HG03469 (cell line): ENCODE results near the gene NEURL3.
"Not testable (repeated sequence)": the region's sequence is repeated elsewhere in the genome, so short reads cannot be mapped to it uniquely, and the experiment has no call there.

ENCODE experiments used
- ATAC-seq: cut with Tn5 transposase; IDR thresholded peaks from one replicate; pipeline ENCODE4 v1.9.1; 2021; ENCODE audit warnings: mild to moderate bottlenecking, moderate library complexity, moderate number of reproducible peaks; ENCODE audit not compliant: unreplicated experiment

Gene NEURL3

DNA sequence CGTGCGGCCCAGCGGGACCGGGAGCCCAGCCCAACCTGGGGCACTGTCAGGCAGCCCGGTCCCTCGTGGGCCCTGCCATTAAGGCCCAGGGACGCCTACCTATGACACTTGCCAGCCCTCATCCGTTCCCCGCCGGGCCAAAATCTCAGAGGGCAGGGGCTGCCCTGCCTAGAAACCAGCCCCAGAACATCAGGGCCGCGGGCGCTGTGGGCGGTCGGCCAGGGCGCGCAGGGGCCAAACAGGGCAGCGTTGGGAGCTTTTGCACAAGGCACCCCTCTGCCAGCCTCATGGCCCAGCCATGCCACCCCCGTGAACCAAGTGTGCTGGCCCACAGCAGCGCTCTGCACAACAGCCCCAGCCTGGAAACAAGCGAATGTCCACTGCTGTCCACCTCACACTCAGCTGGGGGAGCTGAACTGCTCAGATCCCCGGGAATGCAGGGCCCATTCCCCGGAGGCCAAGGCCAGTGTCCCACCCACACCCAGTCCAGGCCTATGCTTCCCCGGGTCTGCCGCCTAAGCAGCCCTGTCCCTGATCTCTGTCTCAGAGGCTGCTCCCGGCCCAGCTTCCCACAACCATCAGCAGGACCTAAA lies 3.5 kb upstream of the NEURL3 start:
- ATAC-seq, result no peak

DNA sequence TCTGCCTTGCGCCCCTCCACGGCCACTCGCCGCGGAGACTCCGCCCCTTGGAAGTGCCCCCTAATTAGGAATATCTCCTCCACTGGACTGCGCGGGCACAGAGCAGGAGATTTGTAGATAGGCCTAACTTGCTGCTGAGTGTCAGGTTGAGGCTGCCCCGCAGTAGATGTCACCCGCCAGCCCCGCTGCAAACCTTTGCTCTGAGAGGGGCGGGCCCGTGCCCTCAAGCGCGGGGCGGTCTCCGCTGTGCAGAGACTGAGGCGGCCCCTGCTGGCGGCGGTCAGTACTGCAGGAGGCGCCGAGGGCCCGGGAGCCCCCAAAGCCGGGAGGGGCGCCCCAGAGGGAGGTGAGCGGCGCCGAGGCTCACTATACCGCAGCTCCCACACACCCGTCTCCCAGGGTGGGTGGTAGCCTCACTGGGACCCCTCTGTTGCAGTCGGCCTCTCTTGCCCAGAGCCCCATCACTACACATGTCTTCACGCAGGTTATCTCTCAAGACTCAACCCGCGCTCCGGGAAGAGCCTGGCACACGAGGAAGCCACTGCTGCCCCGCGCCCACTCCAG lies 2.9 kb upstream of the NEURL3 start:
- peak; percentile 32 for ATAC-seq

DNA sequence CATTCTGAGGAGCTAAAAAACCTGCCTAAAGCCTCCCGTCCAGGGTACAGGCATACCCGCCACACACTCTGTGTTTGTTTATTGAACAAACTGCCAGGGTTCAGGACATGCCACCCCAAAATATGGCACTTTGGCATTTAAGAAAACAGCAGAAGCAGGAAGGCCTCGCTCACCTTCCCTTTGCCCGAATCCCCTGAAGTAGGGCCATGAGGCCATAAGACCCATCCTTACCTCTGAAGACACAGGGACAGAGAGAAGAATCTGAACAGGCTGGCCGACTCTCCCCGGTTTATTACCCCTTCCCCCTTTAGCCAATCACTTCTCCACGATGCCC lies 1.7 kb upstream of the NEURL3 start:
- ATAC-seq, result no peak

DNA sequence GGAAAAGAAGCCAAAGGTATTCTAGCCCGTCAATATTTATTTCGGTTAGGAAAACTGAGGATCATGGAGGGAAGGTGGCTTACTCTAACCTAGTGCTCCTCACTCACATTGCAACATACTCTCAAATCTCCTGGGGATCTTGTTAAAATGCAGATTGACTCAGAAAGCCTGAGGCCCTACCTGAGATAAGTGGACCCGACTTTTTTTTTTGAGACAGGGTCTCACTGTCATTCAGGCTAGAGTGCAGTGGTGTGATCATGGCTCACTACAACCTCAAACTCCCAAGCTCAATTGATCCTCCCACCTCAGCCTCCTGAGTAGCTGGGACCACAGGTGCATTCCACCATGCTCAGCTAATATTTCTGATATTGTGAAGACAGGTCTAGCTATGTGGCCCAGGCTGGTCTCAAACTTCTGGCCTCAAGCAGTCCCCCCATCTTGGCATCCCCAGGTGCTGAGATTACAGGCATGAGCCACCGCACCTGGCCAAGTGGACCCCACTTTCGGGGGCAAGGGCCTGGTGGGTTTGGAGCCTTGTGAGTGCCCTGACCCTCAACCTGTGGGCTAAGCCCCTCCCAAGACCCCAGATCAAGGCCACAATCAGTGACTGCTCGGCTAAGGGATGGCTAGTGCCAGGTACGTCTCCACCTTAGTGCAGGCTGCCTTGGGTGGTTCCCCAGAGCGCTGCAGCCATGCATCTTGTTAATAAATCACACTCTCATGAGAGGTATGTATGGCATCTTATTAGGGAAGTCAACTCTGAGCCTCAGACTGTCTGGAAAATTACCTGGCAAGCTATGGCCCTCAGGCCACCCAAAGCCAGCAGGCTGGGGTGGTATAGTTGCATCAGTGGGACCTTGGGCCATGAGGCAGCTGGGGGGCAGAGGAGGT lies 1.1 kb upstream of the NEURL3 start:
- no peak for ATAC-seq

DNA sequence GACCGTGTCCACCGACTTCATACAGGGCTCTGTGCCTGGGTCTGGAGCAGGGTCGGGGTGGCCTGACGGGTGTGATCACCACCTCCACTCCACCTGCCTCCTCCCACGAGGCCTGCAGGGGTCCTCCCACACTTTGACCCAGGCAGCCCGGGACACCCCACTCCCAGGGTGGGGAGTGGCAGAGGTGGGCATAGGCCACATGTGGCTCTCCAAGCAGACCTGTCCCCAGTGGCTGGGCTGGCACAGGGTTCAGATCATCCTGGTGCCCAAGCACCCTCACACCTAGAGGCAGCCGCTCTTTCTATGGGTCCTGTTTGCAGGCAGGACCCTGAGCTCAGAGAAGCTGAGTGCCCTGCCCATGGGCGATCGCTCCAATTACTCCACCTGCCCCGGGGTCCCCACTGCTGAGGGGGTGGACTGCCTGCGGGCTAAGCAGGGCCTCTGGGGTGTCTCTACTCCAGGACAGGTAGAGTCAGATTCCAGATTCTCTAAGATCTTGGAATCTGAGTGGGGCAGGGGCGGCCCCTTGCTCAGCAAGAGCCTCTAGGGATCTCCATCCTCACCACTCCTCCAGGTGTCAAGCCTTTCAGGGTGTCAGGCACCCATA lies 1.4 kb downstream of the NEURL3 start:
- no peak for ATAC-seq

DNA sequence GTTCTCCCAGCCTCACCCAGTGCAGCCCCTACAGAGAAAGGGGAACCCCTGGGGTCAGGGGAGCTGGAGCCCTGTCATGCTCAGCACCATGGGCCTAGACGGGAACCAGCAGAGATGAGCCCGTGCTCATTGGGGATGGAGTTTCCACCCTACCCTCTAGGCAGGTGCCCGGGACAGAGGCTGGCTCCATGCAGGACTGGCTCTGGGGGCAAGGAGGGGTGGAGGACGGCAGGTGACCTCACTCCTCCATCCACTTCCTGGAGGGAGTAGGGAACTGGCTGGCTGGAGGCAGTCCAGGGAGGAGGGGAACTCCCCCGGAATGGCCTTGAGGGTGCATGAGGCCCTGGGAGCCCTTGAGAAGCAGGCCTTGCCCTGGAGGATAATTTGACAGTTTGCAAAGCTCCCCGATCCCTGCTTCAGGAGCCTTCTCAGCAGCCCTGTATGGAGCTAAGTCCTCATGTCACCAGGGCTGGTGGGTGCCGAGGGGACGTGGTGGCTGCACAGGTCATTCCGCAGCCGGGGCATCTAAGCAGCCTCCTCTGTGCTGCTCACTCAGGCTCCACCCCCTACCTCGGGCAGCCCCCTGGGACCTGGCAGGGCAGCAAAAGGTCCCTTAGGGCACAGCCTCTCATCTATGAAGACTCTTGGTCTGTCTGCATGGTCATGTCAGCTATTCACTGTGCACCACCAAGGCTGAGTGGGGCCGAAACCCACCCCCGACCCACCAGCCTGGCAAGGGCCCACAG lies 2.1 kb downstream of the NEURL3 start:
- no peak for ATAC-seq

DNA sequence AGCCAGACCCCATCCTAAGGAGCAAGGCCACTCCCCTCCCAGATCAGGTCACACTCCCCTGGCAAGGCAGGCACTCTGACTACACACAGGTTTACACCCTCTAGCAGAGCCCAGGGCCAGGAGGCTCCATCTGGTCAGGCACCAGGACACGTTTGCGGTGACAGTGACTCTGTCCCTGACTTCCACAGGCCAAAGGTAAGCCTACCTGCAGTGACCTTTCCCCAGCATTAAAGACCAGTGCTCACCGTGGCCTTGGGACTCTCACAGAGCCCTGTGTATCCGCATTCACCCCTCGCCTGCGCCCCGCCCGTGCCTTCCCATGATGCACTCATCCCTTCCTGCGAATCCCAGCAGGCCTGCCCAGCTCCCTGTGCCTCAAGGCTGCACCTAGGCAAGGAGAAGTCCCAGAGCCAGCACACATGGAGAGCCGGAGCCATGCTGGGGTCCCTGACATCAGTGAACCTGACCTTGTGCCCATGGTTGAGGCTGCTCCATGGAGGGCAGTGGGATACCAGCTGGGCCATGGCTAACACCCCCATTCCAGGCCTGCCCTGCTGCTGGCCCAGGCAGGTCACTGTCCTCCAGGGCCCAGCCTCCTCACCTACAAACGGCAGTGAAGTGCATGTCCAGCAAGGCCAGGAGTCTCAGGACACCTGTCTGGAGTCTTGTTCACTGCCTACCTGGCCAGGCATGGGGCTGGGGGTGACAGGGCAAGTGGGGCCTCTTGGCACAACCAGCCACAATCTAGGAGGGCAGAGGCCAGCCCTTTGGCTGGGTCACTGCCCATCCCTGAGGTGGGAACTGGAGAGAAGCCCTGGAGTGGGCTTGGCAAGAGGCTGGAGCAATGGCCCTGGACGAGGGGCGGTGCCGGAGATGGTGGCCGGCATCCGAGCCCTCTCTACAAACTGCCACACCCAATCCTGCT lies 3.0 kb downstream of the NEURL3 start:
- ATAC-seq, result no peak

DNA sequence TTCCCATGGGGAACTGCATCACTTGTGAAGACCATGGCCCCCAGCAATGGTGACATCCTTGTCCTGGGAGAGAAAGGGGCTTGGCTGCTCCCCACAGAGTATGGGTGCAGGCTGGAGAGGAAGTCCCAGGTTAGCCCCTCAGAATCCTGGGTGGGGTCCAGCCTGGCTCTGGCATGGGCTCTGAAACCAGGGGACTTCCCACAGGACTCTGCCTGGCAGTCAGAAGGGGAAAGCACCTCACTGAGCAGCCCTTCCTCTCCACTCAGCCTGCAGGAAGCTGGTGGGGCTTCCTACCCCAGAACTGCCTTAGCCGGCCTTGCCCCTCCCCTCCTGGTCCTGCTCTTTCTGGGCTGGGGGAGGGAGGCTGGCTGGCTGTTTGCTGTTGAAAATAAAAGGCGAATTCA lies 3.7 kb downstream of the NEURL3 start:
- ATAC-seq, result no peak

DNA sequence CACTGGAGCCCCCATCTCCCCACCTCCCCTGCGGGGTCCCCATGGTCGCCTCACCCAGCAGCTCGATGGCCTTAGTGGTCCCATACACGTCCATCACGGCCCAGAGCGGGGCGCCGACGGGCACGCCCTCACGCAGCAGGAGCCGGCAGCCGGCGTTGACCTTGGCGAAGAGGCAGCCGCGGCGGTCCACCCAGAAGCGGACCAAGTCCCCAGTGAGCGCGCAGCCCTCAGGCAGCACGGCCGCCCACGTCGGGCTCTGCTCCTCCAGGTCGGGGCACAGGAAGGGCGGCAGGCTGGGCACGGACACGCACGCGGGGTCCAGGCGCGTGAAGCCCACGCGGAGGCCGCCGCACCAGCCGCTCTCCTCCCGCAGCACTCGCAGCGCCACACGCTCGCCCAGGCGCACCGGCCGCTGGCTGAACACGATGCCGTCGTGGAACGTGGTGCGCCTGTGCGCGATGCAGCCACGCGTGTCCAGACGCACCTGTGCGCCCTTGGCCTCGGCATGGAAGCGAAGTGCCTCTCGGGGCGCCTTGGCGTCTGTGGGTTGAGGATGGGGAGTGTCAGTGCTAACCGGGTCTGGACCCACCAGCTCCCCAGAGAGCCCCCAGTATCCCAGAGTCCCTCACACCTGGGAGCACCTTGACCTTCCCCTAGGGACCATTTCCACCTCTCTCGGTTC lies 4.6 kb downstream of the NEURL3 start:
- ATAC-seq, result no peak

DNA sequence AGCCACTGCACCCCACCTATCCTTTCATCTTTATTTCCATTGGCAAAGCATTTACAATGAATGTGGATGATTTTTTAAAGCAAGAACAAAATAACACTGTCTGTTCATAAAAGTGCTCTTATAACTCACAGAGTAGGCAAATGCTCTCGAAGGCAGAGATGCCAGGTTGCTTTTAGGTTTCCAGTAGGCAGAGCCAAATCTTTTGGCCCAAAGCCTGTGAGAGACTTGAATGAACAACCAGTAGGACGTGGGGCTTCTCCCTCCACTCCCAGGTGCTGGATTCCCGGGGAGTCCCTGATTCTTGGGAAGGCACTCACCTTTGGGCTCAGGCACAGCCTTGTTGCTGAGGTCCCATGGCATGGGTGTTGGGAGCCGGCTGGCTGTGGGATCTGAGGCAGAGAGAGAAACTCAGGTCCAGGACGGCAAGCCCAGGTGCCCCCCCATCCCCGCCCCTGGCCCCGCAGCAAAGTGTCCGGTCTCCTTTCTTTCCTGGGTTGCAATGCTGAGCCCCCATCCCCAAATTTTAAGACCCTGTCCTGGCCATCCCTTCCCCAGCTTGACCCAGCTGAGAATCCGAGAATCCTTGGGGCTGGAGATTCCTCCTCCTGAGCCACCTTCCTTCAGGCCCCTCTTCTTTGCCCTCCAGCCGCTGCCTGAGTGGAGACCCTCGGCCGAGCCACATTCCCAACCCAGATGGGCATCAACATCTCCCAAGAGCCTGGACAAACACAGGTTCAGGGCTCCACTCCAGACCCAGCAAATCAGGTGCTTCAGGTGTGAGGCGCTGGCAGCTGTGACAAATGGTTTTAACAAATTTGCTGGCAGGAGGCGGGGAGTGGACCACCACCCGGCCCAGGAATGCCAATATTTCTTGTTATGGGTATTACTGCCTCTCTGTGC lies 5.8 kb downstream of the NEURL3 start:
- ATAC-seq, result no peak

DNA sequence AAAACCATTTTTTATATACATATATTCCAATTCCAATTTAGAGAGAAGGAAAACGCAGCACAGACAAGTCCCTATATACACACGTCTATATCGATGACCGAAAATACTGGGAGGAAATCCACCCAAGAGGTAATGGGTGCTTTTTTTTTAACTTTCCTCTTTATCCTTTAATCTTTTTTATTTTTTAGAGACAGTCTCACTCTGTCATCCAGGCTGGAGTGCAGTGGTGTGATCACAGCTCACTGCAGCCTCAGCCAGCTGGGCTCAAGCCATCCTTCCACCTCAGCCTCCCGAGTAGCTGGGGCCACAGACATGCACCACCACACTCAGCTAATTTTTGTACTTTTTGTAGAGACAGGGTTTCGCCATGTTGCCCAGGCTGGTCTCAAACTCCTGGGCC lies 6.5 kb downstream of the NEURL3 start:
- not testable (repeated sequence) for ATAC-seq

DNA sequence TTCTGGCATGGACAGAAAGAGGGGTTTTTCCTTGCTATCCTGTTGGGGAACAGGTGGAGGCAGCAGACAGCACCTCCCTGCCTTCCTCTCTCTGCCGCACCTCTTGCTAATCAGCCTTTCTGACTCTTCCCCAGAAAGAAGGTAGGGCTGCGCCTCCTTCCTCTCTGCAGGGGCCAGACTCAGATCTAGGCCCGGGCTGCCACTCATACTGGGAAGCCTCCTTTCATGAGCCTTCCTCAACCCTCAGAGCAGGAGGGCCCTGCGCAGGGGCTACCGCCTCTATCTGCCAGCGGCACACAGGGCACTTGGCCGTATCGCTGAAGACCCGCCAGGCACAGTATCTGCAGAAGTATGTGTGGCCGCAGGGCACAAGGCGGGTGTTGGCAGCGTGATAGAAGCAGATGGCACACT lies 7.1 kb downstream of the NEURL3 start:
- ATAC-seq, result no peak

DNA sequence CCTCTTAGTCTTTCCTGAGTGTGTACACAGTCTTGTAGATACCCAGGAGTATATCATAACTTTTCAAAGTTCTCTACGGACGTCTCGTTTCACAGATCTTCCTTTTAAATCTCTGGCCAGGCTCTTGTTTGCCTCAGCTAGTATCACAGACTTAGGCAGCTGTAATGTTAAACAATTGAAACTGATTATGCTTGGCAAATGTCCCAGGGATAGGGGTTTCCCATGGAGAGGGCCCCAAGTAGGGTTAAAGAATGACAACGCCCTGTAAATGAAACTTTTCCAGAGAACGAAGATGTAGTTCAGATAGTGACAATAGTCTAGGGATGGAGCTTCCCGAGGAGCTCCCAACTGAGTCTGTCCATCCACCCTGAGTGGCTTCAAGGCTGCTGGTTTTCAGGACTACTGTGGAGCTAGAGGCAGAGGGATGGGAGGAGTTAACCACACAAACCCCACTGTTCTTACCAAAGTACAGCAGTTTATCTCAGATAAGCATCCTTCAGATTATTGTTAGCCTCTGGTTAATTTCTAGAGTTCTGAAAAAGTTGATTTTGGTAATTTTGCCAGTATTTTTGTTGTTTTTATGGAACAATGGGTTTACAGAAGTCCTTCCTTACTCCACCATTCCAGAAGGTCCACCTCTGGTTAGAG lies 9.1 kb downstream of the NEURL3 start:
- ATAC-seq, result no peak

DNA sequence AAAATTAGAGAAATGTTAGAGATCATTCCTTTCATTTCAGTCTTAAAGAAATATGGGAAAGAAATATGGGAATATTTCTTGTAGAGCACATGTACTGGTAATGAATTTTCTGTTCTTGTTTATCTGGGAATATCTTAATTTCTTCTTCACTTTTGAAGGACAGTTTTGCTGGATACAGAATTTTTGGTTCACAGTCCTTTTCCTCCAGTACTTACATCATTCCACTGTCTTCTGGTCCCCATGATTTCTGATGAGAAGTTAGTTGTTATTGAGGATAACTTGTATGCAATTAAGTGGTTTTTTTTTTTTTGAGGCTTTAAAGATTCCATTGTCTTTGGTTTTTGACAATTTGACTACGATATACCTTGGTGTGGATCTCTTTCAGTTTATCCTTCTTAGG lies 11.0 kb downstream of the NEURL3 start:
- ATAC-seq, result no peak

DNA sequence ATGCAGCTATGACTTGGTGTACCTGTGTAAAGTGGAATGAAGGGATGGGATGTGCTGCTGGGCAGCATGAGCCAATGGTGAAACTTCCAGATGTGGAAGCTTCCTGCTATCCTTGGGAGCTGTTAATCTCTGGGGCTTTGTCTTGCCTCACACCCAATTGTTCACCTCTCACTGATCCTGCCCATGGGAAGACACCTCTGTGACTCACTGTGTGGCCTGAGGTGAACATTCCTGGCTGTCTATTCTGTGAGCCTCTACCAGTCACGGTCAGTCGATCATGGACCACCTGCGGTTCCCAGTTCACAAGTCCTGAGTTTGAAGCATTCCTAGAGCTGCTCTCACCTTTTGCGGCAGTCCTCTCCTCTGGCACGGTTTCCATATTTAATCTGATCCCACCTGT lies 12.1 kb downstream of the NEURL3 start:
- no peak for ATAC-seq

DNA sequence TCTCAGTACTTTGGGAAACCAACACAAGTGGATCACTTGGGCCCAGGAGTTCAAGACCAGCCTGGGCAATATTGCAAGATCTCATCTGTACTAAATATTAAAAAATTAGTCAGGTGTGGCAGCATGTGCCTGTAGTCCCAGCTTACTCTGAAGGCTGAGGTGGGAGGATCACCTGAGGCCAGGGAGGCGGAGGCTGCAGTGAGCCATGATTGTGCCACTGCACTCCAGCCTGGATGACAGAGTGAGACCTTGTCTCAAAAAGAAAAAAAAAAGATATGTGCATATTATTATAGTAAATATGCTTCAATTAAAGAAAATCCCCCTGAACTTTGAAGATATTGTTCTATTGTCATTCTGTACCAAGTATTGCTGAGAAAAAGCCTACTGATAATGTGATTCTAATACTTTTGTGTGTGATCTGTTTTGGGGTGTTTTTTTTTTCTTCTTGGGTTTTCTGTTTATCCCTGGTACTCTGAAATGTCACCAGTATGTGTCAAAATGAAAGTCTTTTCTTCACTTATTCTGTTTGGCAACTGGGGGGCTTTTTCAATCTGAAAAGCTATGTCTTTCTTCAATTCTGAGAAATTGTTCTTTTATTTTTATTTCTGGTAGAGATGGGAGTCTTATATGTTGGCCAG lies 13.2 kb downstream of the NEURL3 start:
- no peak for ATAC-seq

DNA sequence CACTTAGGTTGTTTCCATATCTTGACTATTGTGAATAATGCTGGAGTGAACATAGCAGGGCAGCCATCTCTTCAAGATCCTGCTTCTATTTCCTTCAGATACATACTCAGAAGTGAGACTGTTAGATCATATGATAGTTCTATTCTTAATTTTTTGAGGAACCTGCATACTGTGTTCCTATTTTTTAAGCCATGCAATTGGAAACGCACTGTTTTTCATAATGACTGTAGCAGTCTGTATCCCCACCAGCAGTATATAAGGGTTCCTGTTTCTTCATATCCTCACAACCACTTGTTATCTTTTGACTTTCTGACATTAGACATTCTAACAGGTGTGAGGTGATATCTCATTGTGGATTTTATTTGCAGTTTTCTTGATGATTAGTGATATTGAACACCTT lies 15.5 kb downstream of the NEURL3 start:
- ATAC-seq, result no peak

DNA sequence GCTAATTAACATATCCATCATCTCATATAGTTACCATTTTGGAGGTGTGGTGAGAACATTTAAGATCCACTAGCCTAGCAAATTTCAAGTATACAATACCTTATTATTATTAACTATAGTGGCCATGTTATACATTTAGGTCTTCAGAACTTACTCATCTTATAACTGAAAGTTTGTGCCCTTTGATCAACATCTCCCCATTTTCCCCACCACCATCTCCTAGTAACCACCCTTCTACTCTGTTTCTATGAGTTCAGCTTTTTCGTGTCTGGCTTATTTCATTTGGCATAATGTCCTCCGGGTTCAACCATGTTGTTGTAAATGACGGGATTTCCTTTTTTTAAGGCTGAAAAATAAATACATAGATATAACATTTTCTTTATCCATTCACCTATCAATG lies 15.9 kb downstream of the NEURL3 start:
- ATAC-seq, result no peak
